Right lobe of liver (tissue), 4 donors: ENCODE data around the gene SSC5D.

Experiments
- CTCF ChIP-seq, 4 donors: fragments of 200-600 bp in 3 of 4; fragments of 450-650 bp in 1 of 4; IDR thresholded peaks; one replicate each; pipeline versions ENCODE4 v1.5.1 to v1.8.0; 2016 to 2022; ENCODE audit warnings: antibody characterized with exemption in 4 of 4, mild to moderate bottlenecking in 2 of 4
- POLR2A ChIP-seq: fragments of 450-650 bp; IDR thresholded peaks from one replicate; pipeline ENCODE4 v1.6.1; 2017; ENCODE audit warnings: antibody characterized with exemption, mild to moderate bottlenecking
- donor health status: DM: no; HTN: no; CAD: no.
- donor health status: DM: no; HTN: no; CAD: no.
- donor health status: DM: no; HTN: yes; CAD: no.

- TF ChIP-seq CTCF (IDR thresholded peaks at IDR 0.05) (no peak), POLR2A (no peak)
Measured at GRCh38 chr19:55457683-55458457, 30.4 kb upstream of the SSC5D start.
